Measurements from ENCODE around the gene KIAA1549. TPM values are rescaled to one million over a fixed set of nuclear protein-coding genes. Genes with fewer than 3 reads are reported as not detected.
"Not testable (repeated sequence)": the region's sequence is repeated elsewhere in the genome, so short reads cannot be mapped to it uniquely, and the experiment has no call there.

KIAA1549 gene
- polyA plus RNA-seq (ENCODE audit: insufficient read length in 10 of 10): 10 to 100 TPM in 3 of 10 donors, 1 to 10 TPM in 7; 8.2 to 13.5 (median 9.8) TPM
- long read RNA-seq, donor 1: 0 reads
- long read RNA-seq, donor 2: 0 reads
- long read RNA-seq, donor 3: 0 reads
- long read RNA-seq, donor 4: 0 reads
- long read RNA-seq, donor 5, partial matches to known transcripts: 13 of 13 reads
- long read RNA-seq, donor 5, other reads (novel, unspliced or antisense): 0 of 13 reads
- long read RNA-seq, donor 6: 0 reads
- long read RNA-seq, donor 7, partial matches to known transcripts: 11 of 11 reads
- long read RNA-seq, donor 7, other reads (novel, unspliced or antisense): 0 of 11 reads
- long read RNA-seq, donor 8: 0 reads
- long read RNA-seq, donor 9: 0 reads

- DNase-seq: peak; percentile 55 to 80 (median 77)
Measured at GRCh38 chr7:138981332-138982203, at the start of gene KIAA1549. KIAA1549 (minus strand) TSS chr7:138981389; CDS start chr7:138981269, 120 bp downstream.

DNA sequence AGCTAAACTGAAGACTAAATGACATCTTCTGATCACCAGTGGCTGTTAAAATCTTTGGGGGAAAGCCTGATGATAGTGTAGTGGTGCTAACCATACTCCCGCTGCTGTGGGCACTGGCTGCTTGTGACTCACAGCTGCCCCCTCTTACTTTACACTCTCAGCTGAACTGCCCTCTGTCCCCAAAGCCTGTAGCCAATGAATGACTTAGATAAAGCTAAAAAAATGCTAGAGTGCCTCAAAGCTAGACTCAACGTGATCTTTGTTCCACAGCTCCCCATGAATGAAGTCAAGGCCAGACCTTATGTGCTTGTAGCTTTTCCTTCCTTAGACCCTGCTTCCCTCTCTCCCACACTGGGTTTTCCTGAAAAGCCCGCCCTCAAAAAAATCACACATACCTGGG is 48.2 kb upstream of the KIAA1549 start:
- no peak for DNase-seq

DNA sequence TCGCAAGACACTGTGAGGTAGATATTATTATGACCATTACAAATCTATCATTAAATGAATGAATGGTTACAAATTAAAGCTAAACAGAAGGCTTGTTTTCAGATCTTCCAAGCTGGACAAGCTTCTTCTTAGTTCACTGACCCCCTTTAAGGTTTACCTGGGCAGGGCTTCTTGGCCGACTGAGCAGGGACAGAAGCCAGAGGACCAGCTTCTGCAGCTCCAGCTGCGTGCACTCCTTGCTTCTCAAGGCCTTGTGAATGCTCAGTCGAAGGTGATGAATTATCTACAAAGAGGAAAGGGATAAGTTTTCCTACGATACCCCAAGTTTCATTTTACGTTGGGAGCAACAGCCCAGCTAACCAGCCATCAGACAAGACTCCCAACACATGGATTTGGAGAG is 45.4 kb upstream of the KIAA1549 start:
- no peak for DNase-seq

GRCh38 chr7:139025861-139026260 is 44.7 kb upstream of the KIAA1549 start:
- not testable (repeated sequence) for DNase-seq

GRCh38 chr7:139023076-139023475 is 41.9 kb upstream of the KIAA1549 start:
- DNase-seq: no peak

DNA sequence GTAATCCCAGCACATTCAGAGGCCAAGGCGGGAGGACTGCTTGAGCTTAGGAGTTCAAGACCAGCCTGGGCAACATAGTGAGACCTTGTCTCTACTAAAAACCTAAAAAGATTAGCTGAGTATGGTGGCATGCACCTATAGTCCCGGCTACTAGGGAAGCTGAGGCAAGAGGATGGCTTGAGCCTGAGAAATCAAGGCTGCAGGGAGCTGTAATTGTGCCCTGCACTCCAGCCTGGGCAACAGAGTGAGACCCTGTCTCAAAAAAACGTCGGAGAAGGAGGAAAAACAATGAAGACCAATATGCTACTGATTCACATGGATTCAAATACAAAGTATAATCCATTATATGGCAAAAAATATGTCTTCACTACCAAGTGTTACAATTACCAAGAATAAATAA is 41.1 kb upstream of the KIAA1549 start:
- DNase-seq: no peak

DNA sequence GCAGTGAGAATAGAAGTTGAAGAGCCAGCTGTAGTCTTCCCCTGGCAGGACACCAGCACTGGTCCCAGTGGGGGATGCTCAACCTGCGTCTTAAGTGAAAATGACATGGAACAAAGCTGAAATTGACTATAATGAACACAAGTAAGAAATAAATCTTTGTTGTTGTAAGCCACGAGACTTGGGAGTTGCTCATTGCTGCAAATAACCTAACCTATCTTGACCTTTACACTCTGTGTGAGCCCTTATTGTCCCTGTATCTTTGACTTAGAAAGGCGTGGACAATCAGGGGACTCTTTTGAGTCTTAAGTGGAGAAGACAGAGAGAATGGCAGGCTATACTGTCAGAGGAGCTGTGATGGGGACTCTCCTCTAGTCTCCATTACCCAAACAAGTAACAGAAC is 37.7 kb upstream of the KIAA1549 start:
- peak in 1 of 3 donors; percentile 4 for DNase-seq

DNA sequence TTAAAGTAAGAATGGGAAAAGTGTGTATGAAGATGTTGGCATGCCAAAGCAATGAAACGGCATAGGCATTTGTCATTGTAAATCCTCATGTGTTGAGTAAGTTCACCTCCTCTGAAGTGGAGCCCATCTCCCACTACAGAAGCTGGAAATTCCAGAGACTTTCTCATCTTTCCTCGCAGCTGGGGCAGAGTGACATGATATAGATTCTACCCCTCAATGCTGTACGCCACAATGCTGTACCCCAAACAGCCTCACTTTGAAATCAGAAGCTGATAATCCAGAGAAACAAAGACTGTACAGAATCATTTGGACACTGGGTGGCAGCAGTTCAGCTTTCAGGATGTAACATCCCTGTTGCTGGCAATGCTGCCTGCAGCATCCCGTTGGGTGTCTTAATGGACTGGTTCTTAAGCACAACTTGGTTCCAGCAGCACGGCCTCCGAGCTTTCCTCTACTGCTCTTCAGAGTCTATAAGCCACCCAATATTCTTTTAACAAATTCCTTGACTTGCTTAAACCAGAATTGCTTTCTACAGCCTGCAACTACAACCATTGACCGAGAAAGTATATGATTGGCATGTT is 35.8 kb upstream of the KIAA1549 start:
- peak; percentile 47 to 83 (median 61) for DNase-seq

DNA sequence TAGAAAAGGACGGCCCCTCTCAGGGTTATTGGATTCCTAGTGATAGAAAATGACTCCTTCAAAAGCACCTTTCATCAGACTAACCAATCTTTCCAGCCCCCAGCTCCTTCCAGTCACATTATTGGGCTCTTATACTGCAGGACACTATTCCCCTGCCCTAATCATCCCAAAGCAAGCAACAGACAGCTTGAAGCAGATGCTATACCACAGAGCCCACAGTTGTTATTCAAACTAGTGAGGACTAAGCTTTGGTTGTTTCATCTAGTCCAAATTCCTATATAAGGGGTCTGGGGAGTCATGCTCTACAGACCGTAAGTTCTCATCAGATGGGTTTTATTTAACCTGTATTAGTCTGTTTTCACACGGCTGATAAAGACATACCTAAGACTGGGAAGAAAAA is 30.2 kb upstream of the KIAA1549 start:
- DNase-seq: no peak

DNA sequence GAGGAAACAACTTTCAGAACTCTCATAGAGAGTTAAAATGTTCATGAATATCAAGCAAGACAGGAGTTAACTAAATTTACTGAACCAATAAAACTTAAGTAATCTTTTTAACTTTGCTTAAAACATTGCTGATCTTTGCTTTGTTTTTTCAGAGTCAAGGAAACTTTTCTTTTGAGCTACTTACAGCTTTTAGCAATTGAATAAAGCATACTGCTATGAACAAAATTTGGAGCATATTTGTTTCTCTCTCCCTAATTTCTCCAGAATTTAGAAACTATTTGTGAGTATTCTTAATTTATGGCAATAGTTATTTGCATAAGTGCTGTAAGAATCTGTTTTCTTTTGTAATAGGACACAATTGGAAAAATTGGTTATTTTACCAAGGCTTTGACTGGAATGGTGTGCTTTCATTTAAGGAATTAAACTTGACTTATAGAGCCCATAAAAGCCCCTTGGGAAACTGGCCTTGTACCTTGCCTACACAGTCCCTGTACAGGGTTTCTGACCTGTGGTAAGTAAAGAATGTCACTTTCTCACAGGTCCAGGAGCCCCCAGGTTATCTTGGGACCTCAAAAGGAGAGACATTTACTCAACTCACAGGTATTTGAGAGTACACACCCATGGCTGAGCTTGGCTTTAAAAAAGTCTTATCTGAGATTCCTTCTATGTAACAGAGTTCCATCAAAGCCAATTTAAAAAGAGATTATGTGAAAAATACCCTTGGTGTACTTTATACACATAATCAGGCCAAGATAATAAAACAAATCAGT is 23.3 kb upstream of the KIAA1549 start:
- DNase-seq: no peak

DNA sequence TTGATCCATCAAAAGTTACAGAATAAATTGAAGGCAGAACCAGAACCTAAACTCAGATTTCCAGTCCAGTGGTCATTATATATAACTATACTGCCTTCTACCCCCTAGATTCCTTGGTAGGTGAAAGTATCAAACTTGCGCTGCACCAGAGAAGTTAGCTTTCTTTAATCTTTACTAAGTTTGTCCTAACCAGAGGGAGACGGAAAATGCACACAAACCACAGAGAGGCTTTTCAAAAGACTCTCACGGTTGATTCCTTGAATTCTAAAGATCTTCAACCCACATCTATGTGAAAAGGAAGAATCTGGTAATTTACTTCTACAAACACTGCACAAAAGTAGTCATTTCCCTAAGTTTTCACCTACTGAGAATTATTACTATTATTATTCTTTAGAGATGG is 18.2 kb upstream of the KIAA1549 start:
- no peak for DNase-seq

DNA sequence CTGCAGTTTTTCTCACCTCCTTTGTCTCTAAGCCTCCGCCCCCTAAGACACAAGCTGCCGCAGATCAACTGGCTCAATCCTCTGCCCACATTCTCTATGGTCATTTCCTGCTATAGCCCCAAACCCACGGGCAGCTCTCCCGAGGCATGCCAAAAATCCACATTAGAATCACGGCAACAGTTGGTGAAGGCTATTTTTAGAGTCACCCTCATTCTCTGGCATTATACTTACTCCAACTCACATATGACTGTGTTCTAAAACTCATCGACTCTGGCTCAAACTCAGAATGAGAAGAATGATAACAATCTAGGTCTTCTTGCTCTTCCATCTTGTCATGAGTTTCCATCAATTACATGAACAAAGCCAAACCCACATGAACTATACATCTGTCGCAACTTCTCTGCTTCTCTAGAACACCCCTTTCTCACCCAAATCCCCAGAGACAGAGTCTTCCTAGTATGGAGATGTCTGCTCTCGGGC is 10.9 kb upstream of the KIAA1549 start:
- DNase-seq: peak in 1 of 3 donors; percentile 21

DNA sequence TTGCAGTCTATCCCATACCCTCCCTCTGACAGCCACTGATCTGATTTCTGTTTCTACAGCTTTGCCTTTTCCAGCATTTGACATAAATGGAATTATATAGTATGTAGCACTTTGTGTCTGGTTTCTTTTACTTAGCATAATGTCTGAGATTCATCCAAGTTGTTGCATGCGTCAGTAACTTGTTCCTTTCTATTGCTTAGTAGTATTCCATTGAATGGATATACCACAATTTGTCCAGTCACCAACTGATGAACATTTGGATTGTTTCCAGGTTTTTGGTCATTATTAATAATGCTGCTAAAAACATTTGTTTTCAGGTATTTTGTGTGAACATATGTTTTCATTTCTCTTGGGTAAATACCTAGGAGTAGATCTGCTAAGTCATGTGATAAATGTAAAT is 6.5 kb upstream of the KIAA1549 start:
- no peak for DNase-seq

GRCh38 chr7:138982204-138982623 is 1.0 kb upstream of the KIAA1549 start:
- no peak for DNase-seq

GRCh38 chr7:138980563-138981291 is 462 bp downstream of the KIAA1549 start:
- peak in 2 of 3 donors; percentile 17 to 71 for DNase-seq

DNA sequence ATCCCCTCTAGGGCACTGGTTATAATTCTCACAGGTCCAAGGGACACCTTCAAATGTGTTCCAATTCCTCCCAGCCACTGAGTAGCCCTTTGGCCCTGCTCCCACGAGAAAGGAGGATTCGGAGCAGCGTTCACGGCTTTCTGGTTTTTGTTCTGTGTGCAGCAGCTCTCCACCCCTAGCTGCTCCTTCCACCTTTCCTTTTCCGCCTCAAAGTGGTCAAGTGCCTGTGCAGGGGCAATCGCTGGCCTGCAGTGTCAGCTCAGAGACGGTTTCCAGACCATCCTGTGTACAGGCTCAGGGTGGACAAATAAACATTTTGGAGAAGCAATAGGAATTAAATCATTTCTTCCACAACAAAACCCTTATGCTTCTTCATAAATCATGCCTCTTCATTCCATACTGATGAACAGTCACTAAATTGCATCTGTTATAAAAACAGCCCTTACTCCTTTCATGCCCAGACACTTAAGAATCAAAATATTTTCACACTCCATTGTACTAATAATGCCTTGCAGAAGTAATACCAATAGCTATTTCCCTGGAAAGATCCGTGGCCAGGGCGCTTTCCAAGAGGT is 1.1 kb downstream of the KIAA1549 start:
- no peak for DNase-seq

DNA sequence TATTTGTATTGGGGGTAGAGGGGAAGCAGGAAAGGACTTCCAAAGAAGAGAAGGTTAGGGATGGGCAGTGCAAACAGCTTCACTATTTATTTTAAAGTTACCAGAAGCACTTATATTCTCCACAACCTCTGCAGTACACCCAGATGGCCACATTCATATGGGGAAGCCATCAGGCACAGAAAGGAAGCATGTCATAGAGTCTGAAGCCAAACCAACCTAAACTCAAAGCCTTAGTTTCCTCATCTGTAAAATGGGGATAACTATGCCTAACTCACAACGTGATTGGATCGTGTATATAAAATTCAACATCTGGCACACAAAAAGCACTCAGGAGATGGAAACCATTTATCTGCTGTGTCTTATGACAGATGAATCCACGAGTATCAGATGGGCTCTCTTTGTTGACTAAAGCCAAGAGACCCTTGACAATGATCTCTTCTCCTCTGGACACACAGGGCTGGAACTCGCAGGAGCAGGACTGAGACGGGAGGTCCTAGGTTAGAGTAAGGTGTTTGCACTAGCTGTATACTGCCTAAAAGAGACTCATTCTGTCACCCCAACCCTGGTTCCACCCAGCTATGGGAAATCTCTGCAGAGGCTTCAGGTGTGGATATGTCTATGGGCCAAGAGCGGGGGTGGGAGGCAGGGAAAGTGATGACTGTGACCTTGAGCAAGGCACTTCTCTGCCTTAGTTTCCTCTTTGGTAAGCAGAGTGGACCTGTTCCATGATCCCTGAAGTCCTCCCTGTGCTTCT is 1.8 kb downstream of the KIAA1549 start:
- no peak for DNase-seq

GRCh38 chr7:138978541-138979184 is 2.5 kb downstream of the KIAA1549 start:
- no peak for DNase-seq

DNA sequence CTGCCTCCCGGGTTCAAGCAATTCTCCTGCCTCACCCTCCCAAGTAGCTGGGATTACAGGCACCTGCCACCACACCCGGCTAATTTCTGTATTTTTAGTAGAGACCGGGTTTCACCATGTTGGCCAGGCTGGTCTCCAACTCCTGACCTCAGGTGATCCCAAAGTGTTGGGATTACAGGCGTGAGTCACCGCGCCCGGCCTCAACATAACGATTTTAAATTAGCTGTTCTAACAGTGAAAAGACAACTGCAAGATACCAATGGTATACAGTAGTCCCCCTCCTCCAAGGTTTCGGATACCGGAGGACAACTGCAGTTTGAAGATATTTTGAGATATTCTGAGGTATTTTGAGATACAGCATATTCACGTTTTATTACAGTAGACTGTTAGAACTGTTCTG is 5.0 kb downstream of the KIAA1549 start:
- not testable (repeated sequence) for DNase-seq

Measured in muscle of back (tissue), 13 donors.